Endometrium (tissue), 2 donors: Measurements from ENCODE around the gene ZNF506.
"Not testable (repeated sequence)": the region's sequence is repeated elsewhere in the genome, so short reads cannot be mapped to it uniquely, and the experiment has no call there.

Source experiments
- FAIRE-seq: peaks from 2 replicates; lab custom pipeline; 2012; peaks lifted over from hg19 to GRCh38; lab: Jason Lieb, UNC
- donor health status: control.
- donor health status: control.

Gene ZNF506

GRCh38 chr19:19778666-19779065 is 42.9 kb downstream of the ZNF506 start:
- no peak for FAIRE-seq

GRCh38 chr19:19777692-19778091 is 43.9 kb downstream of the ZNF506 start:
- no peak for FAIRE-seq

- FAIRE-seq: peak; percentile 96
Observed at GRCh38 chr19:19776206-19777008, 45.1 kb downstream of the ZNF506 start.

GRCh38 chr19:19775891-19776205 is 45.7 kb downstream of the ZNF506 start:
- no peak for FAIRE-seq

- no peak for FAIRE-seq
Observed at GRCh38 chr19:19774354-19775033, 47.1 kb downstream of the ZNF506 start.

GRCh38 chr19:19771963-19772362 is 49.6 kb downstream of the ZNF506 start:
- FAIRE-seq: peak; percentile 45

GRCh38 chr19:19769971-19770370 is 51.6 kb downstream of the ZNF506 start:
- FAIRE-seq: not testable (repeated sequence)

GRCh38 chr19:19758164-19758563 is 63.4 kb downstream of the ZNF506 start:
- FAIRE-seq: no peak

- FAIRE-seq: no peak
Observed at GRCh38 chr19:19752760-19753403, 68.7 kb downstream of the ZNF506 start.

- FAIRE-seq: no peak
Observed at GRCh38 chr19:19751846-19752245, 69.7 kb downstream of the ZNF506 start.

- FAIRE-seq: no peak
Observed at GRCh38 chr19:19750842-19751790, 70.4 kb downstream of the ZNF506 start.

GRCh38 chr19:19749908-19750841 is 71.4 kb downstream of the ZNF506 start:
- FAIRE-seq: no peak

GRCh38 chr19:19749117-19749907 is 72.2 kb downstream of the ZNF506 start:
- FAIRE-seq: no peak

- no peak for FAIRE-seq
Observed at GRCh38 chr19:19748249-19748938, 73.2 kb downstream of the ZNF506 start.

- FAIRE-seq: no peak
Observed at GRCh38 chr19:19747357-19748220, 74.0 kb downstream of the ZNF506 start.

- FAIRE-seq: no peak
Observed at GRCh38 chr19:19746286-19747213, 75.0 kb downstream of the ZNF506 start.
